Transverse colon (tissue), 4 donors: Measurements from ENCODE around the gene RPL9. TPM values are rescaled to one million over a fixed set of nuclear protein-coding genes. Genes with fewer than 3 reads are reported as not detected.
A peak's percentile ranks its signal among the peaks of the same experiment; 100 is the strongest.

Source experiments
- DNase-seq: peaks from one replicate; pipeline ENCODE4 v3.0.0-alpha.2; 2019
- H3K27ac ChIP-seq, 4 donors: fragments of 200-600 bp; sonication (generic); 2 replicates each; pipeline ENCODE4 v1.5.1; 2016 to 2018; ENCODE audit warnings: inconsistent platforms in 4 of 4
- H3K27me3 ChIP-seq: fragments of 200-600 bp; sonication (generic); 2 replicates; pipeline ENCODE4 v1.5.1; 2017; ENCODE audit warnings: inconsistent platforms
- H3K36me3 ChIP-seq, 4 donors: fragments of 200-600 bp; sonication (generic); 2 replicates each; pipeline ENCODE4 v1.5.1; 2017 to 2019; ENCODE audit warnings: inconsistent platforms in 4 of 4
- H3K4me1 ChIP-seq, 4 donors: fragments of 200-600 bp; sonication (generic); 2 replicates each; pipeline ENCODE4 v1.5.1; 2017 to 2020; ENCODE audit warnings: inconsistent platforms in 4 of 4
- H3K4me3 ChIP-seq, 4 donors: fragments of 200-600 bp; sonication (generic); 1 replicate in 1 of 4; 2 replicates in 3 of 4; pipeline versions ENCODE4 v1.5.1 to v1.6.1; 2017 to 2019; ENCODE audit warnings: inconsistent platforms in 4 of 4
- H3K9me3 ChIP-seq, 2 donors: fragments of 200-600 bp; sonication (generic); 2 replicates each; pipeline ENCODE4 v1.5.1; 2017 to 2019; ENCODE audit warnings: inconsistent platforms in 2 of 2
- CTCF ChIP-seq, 5 experiments: fragments of 200-600 bp in 3 of 5; fragments of 450-650 bp in 2 of 5; sonication (generic) in 3 of 5; IDR thresholded peaks; 1 replicate in 2 of 5; 2 replicates in 3 of 5; pipeline ENCODE4 v1.5.1; 2016 to 2017; ENCODE audit warnings: antibody characterized with exemption in 5 of 5, inconsistent platforms in 3 of 5, mild to moderate bottlenecking in 2 of 5, moderate library complexity in 1 of 5
- EP300 ChIP-seq: sonication (generic); formaldehyde crosslinking; IDR thresholded peaks from one replicate; pipeline ENCODE4 v1.6.1; 2017; ENCODE audit warnings: antibody characterized with exemption, low read depth
- POLR2A ChIP-seq: fragments of 450-650 bp; IDR thresholded peaks from one replicate; pipeline ENCODE4 v1.6.1; 2016; ENCODE audit warnings: antibody characterized with exemption, mild to moderate bottlenecking, moderate library complexity
- POLR2AphosphoS5 ChIP-seq, 3 donors: sonication (generic); formaldehyde crosslinking; IDR thresholded peaks; one replicate each; pipeline ENCODE4 v1.6.1; 2016; ENCODE audit warnings: antibody characterized with exemption in 3 of 3
- WGBS, 2 donors: methylation state at CpG; one replicate each; pipeline ENCODE4 v1.1.5; 2018; ENCODE audit warnings: low coverage in 1 of 2; 5-methylcytosine and 5-hydroxymethylcytosine counted together
- in situ Hi-C, 4 donors: fragments of 200-750 bp; cut with MboI; loops; one replicate each; pipeline versions ENCODE4 v1.15.0 to v1.15.1; 2017; ENCODE audit warnings: low sequenced_read_pairs in 3 of 4, low pct_ligation_motif_present in 1 of 4, low pct_unique_long_range_greater_than_20kb in 1 of 4
- intact Hi-C: fragments of 100-400 bp; cut with DNase I; formaldehyde crosslinking; loops from one replicate; pipeline ENCODE4 v1.15.1; 2023; ENCODE audit warnings: low total_unique reads
- total RNA-seq, 4 donors: library from RNA; depleted of rRNA; stranded (reverse); fragments of >200 nt; gene quantifications; one replicate each; pipeline ENCODE4 v1.1.0, GENCODE V29; 2016

RPL9 gene
- total RNA-seq, 4 donors from 2014 or later = 408 to 2,811 (median 1,755) TPM

DNA sequence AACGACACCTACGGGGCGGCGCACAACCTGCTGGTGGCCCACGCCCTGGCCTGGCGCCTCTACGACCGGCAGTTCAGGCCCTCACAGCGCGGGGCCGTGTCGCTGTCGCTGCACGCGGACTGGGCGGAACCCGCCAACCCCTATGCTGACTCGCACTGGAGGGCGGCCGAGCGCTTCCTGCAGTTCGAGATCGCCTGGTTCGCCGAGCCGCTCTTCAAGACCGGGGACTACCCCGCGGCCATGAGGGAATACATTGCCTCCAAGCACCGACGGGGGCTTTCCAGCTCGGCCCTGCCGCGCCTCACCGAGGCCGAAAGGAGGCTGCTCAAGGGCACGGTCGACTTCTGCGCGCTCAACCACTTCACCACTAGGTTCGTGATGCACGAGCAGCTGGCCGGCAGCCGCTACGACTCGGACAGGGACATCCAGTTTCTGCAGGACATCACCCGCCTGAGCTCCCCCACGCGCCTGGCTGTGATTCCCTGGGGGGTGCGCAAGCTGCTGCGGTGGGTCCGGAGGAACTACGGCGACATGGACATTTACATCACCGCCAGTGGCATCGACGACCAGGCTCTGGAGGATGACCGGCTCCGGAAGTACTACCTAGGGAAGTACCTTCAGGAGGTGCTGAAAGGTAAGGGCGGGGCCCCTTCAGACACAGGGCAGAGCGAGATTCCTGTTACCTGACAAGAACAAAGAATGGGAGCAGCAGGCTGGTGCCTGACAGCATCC is 11.7 kb downstream of the RPL9 start:
- Histone ChIP-seq H3K9me3 (no peaks in the 10 kb centered on the region), H3K4me3 (peak overlapping the region; percentile 29 to 51 (median 36)), H3K27me3 (no peaks in the 10 kb centered on the region), H3K4me1 (peaks cover 4 to 14% (median 8%) of the 10 kb centered on the region in 4 donors), H3K27ac (peak overlapping the region; percentile 73 to 84 (median 76)), H3K36me3 (peaks cover 0 to 4% (median 2%) of the 10 kb centered on the region in 4 donors)
- in situ Hi-C loops (loop anchor here in 1 of 4 donors (25.0 kb wide), 1 partner anchor 560 kb away; no protein-coding TSS in a partner anchor), intact Hi-C loops (no loop called here)
- 16% methylated on average over 43 of the region's 61 CpGs; no CpG with 5 or more reads in 1 of the 2 donors for WGBS, 2 donors
- TF ChIP-seq POLR2AphosphoS5 (IDR thresholded peaks at IDR 0.05) (peak; percentile 40 to 55 (median 45)), EP300 (no peak), POLR2A (peak; percentile 64), CTCF (IDR thresholded peaks at IDR 0.05) (peak; percentile 4 to 66 (median 29))
- peak; percentile 81 for DNase-seq

DNA sequence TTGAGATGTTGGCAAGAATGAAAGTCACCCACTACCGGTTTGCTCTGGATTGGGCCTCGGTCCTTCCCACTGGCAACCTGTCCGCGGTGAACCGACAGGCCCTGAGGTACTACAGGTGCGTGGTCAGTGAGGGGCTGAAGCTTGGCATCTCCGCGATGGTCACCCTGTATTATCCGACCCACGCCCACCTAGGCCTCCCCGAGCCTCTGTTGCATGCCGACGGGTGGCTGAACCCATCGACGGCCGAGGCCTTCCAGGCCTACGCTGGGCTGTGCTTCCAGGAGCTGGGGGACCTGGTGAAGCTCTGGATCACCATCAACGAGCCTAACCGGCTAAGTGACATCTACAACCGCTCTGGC is 12.3 kb downstream of the RPL9 start:
- Histone ChIP-seq H3K36me3 (no peaks in the 10 kb centered on the region), H3K4me1 (peaks cover 4 to 14% (median 8%) of the 10 kb centered on the region in 4 donors), H3K9me3 (no peaks in the 10 kb centered on the region), H3K27ac (peak overlapping the region; percentile 73 to 84 (median 76)), H3K4me3 (peak overlapping the region in 3 of 4 donors; percentile 29 to 51 (median 42)), H3K27me3 (no peaks in the 10 kb centered on the region)
- in situ Hi-C loops (loop anchor here in 1 of 4 donors (25.0 kb wide), 1 partner anchor 559 kb away; no protein-coding TSS in a partner anchor), intact Hi-C loops (no loop called here)
- DNase-seq = no peak
- WGBS, 2 donors = 91% methylated on average over 18 of the region's 20 CpGs; no CpG with 5 or more reads in 1 of the 2 donors
- no peak for TF ChIP-seq POLR2A
- no peak for TF ChIP-seq CTCF (IDR thresholded peaks at IDR 0.05)
- no peak for TF ChIP-seq POLR2AphosphoS5 (IDR thresholded peaks at IDR 0.05)
- no peak for TF ChIP-seq EP300

- intact Hi-C loops = no loop called here
- in situ Hi-C loops = loop anchor here in 1 of 4 donors (25.0 kb wide), 1 partner anchor 556 kb away; no protein-coding TSS in a partner anchor
- H3K27me3 ChIP-seq = no peaks in the 10 kb centered on the region
- WGBS, 2 donors = 78 to 89% methylated on average over 1 to 4 of the region's 4 CpGs
- peaks cover 4 to 14% (median 8%) of the 10 kb centered on the region in 4 donors for H3K4me1 ChIP-seq
- no peaks in the 10 kb centered on the region for H3K9me3 ChIP-seq
- no peaks in the 10 kb centered on the region for H3K36me3 ChIP-seq
- no peak overlapping the region for H3K4me3 ChIP-seq
- no peak for DNase-seq
- no peak for TF ChIP-seq POLR2AphosphoS5 (IDR thresholded peaks at IDR 0.05)
- H3K27ac ChIP-seq = no peak overlapping the region
Observed at GRCh38 chr4:39442998-39443397, 15.7 kb downstream of the RPL9 start.

GRCh38 chr4:39441593-39441992 is 17.1 kb downstream of the RPL9 start:
- in situ Hi-C loops = loop anchor here in 1 of 4 donors (25.0 kb wide), 1 partner anchor 554 kb away; no protein-coding TSS in a partner anchor
- WGBS, 2 donors = 88% methylated on average over 2 of the region's 2 CpGs

More at GRCh38 chr4:39441593-39441992, 17.1 kb downstream of the RPL9 start:
- Histone ChIP-seq H3K4me1 (peaks cover 0 to 8% (median 1%) of the 10 kb centered on the region in 4 donors), H3K4me3 (no peak overlapping the region), H3K9me3 (no peaks in the 10 kb centered on the region), H3K27me3 (no peaks in the 10 kb centered on the region), H3K36me3 (no peaks in the 10 kb centered on the region), H3K27ac (no peak overlapping the region)
- DNase-seq = no peak
- TF ChIP-seq POLR2A (no peak), POLR2AphosphoS5 (IDR thresholded peaks at IDR 0.05) (no peak), EP300 (no peak), CTCF (IDR thresholded peaks at IDR 0.05) (no peak)
- intact Hi-C loops = no loop called here
